Measurements from ENCODE around the gene ASXL1. TPM values are rescaled to one million over a fixed set of nuclear protein-coding genes. Genes with fewer than 3 reads are reported as not detected.

Gene ASXL1
- 71.1 TPM for total RNA-seq
- polyA plus RNA-seq (ENCODE audit: insufficient read depth, low read depth, low replicate concordance): 16.2 TPM
- long read RNA-seq, donor 1, full-length matches to known transcripts: 1 of 1 reads
- long read RNA-seq, donor 1, partial matches to known transcripts: 0 of 1 reads
- long read RNA-seq, donor 1, other reads (novel, unspliced or antisense): 0 of 1 reads
- long read RNA-seq, donor 2, full-length matches to known transcripts: 5 of 5 reads
- long read RNA-seq, donor 2, partial matches to known transcripts: 0 of 5 reads
- long read RNA-seq, donor 2, other reads (novel, unspliced or antisense): 0 of 5 reads
- long read RNA-seq, donor 3, full-length matches to known transcripts: 4 of 4 reads
- long read RNA-seq, donor 3, partial matches to known transcripts: 0 of 4 reads
- long read RNA-seq, donor 3, other reads (novel, unspliced or antisense): 0 of 4 reads
- long read RNA-seq, donor 4, partial matches to known transcripts: 0 of 1 reads
- long read RNA-seq, donor 4, other reads (novel, unspliced or antisense): 0 of 1 reads
- long read RNA-seq, donor 5, partial matches to known transcripts: 0 of 1 reads
- long read RNA-seq, donor 5, other reads (novel, unspliced or antisense): 0 of 1 reads
- long read RNA-seq, donor 6: 0 reads
- long read RNA-seq, donor 7, partial matches to known transcripts: 1 of 16 reads
- long read RNA-seq, donor 7, other reads (novel, unspliced or antisense): 15 of 16 reads
- long read RNA-seq, donor 8, partial matches to known transcripts: 0 of 1 reads
- long read RNA-seq, donor 8, other reads (novel, unspliced or antisense): 0 of 1 reads
- long read RNA-seq, donor 9: 0 reads
- long read RNA-seq, donor 10, partial matches to known transcripts: 0 of 1 reads
- long read RNA-seq, donor 10, other reads (novel, unspliced or antisense): 0 of 1 reads

- Histone ChIP-seq H3K4me3 (ENCODE audit: low read length in 3 of 3) (peak within 1 kb of the TSS; percentile 86 to 96 (median 95)), H3K9ac (ENCODE audit: low read length in 3 of 3) (peak within 1 kb of the TSS; percentile 83 to 93 (median 89)), H3K36me3 (ENCODE audit: control insufficient read depth in 2 of 3, insufficient read depth in 3 of 3, low read length in 3 of 3) (no peaks in the 10 kb centered on the region), H3K27ac (ENCODE audit: low read depth in 2 of 2, low read length in 2 of 2) (peak within 1 kb of the TSS; percentile 99), H3K9me3 (ENCODE audit: control insufficient read depth in 2 of 3, insufficient read depth in 1 of 3, low read length in 3 of 3) (no peaks in the 10 kb centered on the region), H3K4me1 (ENCODE audit: control insufficient read depth in 2 of 3, insufficient read depth in 2 of 3, low read depth in 1 of 3, low read length in 3 of 3) (peaks cover 0 to 20% (median 14%) of the 10 kb centered on the region in 3 donors), H3K27me3 (ENCODE audit: control insufficient read depth, insufficient read depth, low read length) (no peaks in the 10 kb centered on the region)
- DNase-seq (peak; percentile 99 to 100 (median 100)), FAIRE-seq (no peak)
- TF ChIP-seq CTCF (IDR thresholded peaks at IDR 0.05; ENCODE audit: borderline replicate concordance, extremely low read depth, insufficient read depth): no peak
- intact Hi-C loops (cut with DNase I): no loop called here
Measured at GRCh38 chr20:32357869-32358631, at the start of gene ASXL1. Gene ASXL1, plus strand, starts transcription at chr20:32358331. Its CDS starts 445 bp downstream, at chr20:32358776.

DNA sequence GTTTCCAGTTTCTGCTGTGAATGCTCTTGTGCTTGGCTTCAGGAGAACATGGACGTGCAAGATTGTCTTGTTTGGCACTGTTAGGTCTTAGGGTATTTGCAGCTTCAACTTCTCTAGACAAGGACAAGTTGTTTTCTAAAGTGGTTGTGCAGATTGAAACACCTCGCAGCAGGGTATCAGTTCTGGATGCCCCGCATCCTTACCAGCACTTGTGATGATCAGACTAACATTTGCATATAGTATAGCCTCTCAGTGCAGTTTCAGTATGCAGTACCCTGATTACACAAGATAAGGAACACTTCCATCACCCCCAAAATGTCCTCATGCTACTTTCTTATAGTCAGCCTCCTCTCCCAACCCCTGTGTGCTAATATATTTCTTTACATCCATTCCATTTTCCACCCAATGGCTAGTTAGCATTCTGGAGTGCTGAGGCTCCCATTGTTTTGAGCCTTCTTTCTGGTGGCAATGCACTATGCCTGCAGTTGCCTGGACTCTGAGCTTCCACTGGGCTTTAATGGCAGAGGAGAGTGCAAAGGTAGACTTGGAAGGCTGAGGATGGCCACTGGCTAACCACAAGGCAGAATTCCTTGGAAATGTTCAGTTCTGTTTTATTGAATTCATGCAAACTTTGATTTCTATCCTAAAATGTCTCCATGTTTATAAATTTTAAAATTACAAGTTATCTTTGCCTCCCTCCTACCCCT, 45.3 kb upstream of the ASXL1 start:
- H3K36me3 ChIP-seq (ENCODE audit: control insufficient read depth in 2 of 3, insufficient read depth in 3 of 3, low read length in 3 of 3): peaks cover 0 to 31% (median 27%) of the 10 kb centered on the region in 3 donors

More for the DNA sequence above, 45.3 kb upstream of the ASXL1 start:
- no peak overlapping the region for H3K9ac ChIP-seq (ENCODE audit: low read length in 3 of 3)
- no peak overlapping the region for H3K4me3 ChIP-seq (ENCODE audit: low read length in 3 of 3)
- no peaks in the 10 kb centered on the region for H3K27me3 ChIP-seq (ENCODE audit: control insufficient read depth, insufficient read depth, low read length)
- DNase-seq (no peak), FAIRE-seq (no peak)
- intact Hi-C loops (cut with DNase I): no loop called here
- peaks cover 0 to 3% (median 0%) of the 10 kb centered on the region in 3 donors for H3K4me1 ChIP-seq (ENCODE audit: control insufficient read depth in 2 of 3, insufficient read depth in 2 of 3, low read depth in 1 of 3, low read length in 3 of 3)
- TF ChIP-seq CTCF (IDR thresholded peaks at IDR 0.05; ENCODE audit: borderline replicate concordance, extremely low read depth, insufficient read depth): no peak
- H3K9me3 ChIP-seq (ENCODE audit: control insufficient read depth in 2 of 3, insufficient read depth in 1 of 3, low read length in 3 of 3): no peaks in the 10 kb centered on the region
- no peak overlapping the region for H3K27ac ChIP-seq (ENCODE audit: low read depth in 2 of 2, low read length in 2 of 2)
